ENCODE results near the gene NCMAP. TPM values are rescaled to one million over a fixed set of nuclear protein-coding genes. Genes with fewer than 3 reads are reported as not detected.

The NCMAP gene
- total RNA-seq, 2 experiments from 2014 or later: 0.05 TPM; not detected in 1

GRCh38 chr1:24554714-24555113 lies 1.2 kb upstream of the NCMAP start:
- H3K9me3 Mint-ChIP-seq (ENCODE audit: low read depth): no peaks in the 10 kb centered on the region
- no peak overlapping the region for H3K4me3 Mint-ChIP-seq
- no peak for DNase-seq
- ChIA-PET POLR2A (no interaction called here), CTCF (interaction anchor here (1.8 kb wide), 1 partner anchor 33 kb away, joined by 7 read pairs; no protein-coding TSS in a partner anchor)
- H3K27me3 Mint-ChIP-seq: peaks cover 4% of the 10 kb centered on the region
- no peak overlapping the region for H3K27ac Mint-ChIP-seq
- intact Hi-C loops (cut with DNase I, micrococcal nuclease): loop anchor here in 1 of 2 experiments (2.0 kb wide), 1 partner anchor 16 kb away; no protein-coding TSS in a partner anchor
- no peaks in the 10 kb centered on the region for H3K36me3 Mint-ChIP-seq (ENCODE audit: low read depth)
- peaks cover 4% of the 10 kb centered on the region for H3K4me1 Mint-ChIP-seq
- ATAC-seq: no peak

GRCh38 chr1:24556414-24556795 lies 518 bp downstream of the NCMAP start:
- no peak overlapping the region for H3K27ac Mint-ChIP-seq
- ChIA-PET POLR2A (no interaction called here), CTCF (no interaction called here)
- H3K27me3 Mint-ChIP-seq: peaks cover 4% of the 10 kb centered on the region
- ATAC-seq: no peak
- no peaks in the 10 kb centered on the region for H3K9me3 Mint-ChIP-seq (ENCODE audit: low read depth)
- DNase-seq: no peak
- H3K4me3 Mint-ChIP-seq: peak overlapping the region; percentile 30
- H3K36me3 Mint-ChIP-seq (ENCODE audit: low read depth): no peaks in the 10 kb centered on the region
- intact Hi-C loops (cut with DNase I, micrococcal nuclease): loop anchor here in 1 of 2 experiments (1.0 kb wide), 1 partner anchor 15 kb away; no protein-coding TSS in a partner anchor
- H3K4me1 Mint-ChIP-seq: peaks cover 4% of the 10 kb centered on the region

GRCh38 chr1:24557220-24557619 lies 1.3 kb downstream of the NCMAP start:
- POLR2A ChIA-PET: interaction anchor here (0.6 kb wide), 1 partner anchor 11 kb away, joined by 3 read pairs; no protein-coding TSS in a partner anchor
- Mint-ChIP-seq H3K36me3 (ENCODE audit: low read depth) (no peaks in the 10 kb centered on the region), H3K4me3 (no peak overlapping the region), H3K27ac (no peak overlapping the region), H3K9me3 (ENCODE audit: low read depth) (no peaks in the 10 kb centered on the region), H3K4me1 (peaks cover 4% of the 10 kb centered on the region), H3K27me3 (peaks cover 4% of the 10 kb centered on the region)
- CTCF ChIA-PET: interaction anchor here (0.7 to 1.6 kb wide), 3 partner anchors 24 to 378 kb away, joined by 3 to 11 read pairs (median 3); no protein-coding TSS in a partner anchor
- DNase-seq: no peak
- intact Hi-C loops (cut with DNase I, micrococcal nuclease): no loop called here
- no peak for ATAC-seq

- POLR2A ChIA-PET: interaction anchor here (0.6 kb wide), 1 partner anchor 17 kb away, joined by 5 read pairs; no protein-coding TSS in a partner anchor
- H3K27me3 Mint-ChIP-seq: peaks cover 4% of the 10 kb centered on the region
- intact Hi-C loops (cut with DNase I, micrococcal nuclease): no loop called here
Observed at GRCh38 chr1:24557711-24558131, 1.8 kb downstream of the NCMAP start.

GRCh38 chr1:24558455-24558854 lies 2.6 kb downstream of the NCMAP start:
- ChIA-PET POLR2A (interaction anchor here (0.6 kb wide), 1 partner anchor 18 kb away, joined by 5 read pairs; no protein-coding TSS in a partner anchor), CTCF (interaction anchor here (0.7 to 1.6 kb wide), 3 partner anchors 16 to 627 kb away, joined by 3 to 11 read pairs (median 4); no protein-coding TSS in a partner anchor)
- Mint-ChIP-seq H3K4me3 (no peak overlapping the region), H3K36me3 (ENCODE audit: low read depth) (no peaks in the 10 kb centered on the region), H3K27me3 (peaks cover 4% of the 10 kb centered on the region), H3K4me1 (peaks cover 4% of the 10 kb centered on the region), H3K27ac (no peak overlapping the region), H3K9me3 (ENCODE audit: low read depth) (no peaks in the 10 kb centered on the region)
- intact Hi-C loops (cut with DNase I, micrococcal nuclease): no loop called here
- ATAC-seq (no peak), DNase-seq (no peak)

More at GRCh38 chr1:24557711-24558131, 1.8 kb downstream of the NCMAP start:
- CTCF ChIA-PET: interaction anchor here (0.6 to 1.6 kb wide), 6 partner anchors 16 to 626 kb away, joined by 3 to 11 read pairs (median 3); no protein-coding TSS in a partner anchor
- Mint-ChIP-seq H3K9me3 (ENCODE audit: low read depth) (no peaks in the 10 kb centered on the region), H3K4me1 (peaks cover 4% of the 10 kb centered on the region), H3K36me3 (ENCODE audit: low read depth) (no peaks in the 10 kb centered on the region), H3K4me3 (no peak overlapping the region), H3K27ac (no peak overlapping the region)
- ATAC-seq: no peak
- DNase-seq: no peak

- H3K36me3 Mint-ChIP-seq (ENCODE audit: low read depth): no peaks in the 10 kb centered on the region
- intact Hi-C loops (cut with DNase I, micrococcal nuclease): no loop called here
- peaks cover 4% of the 10 kb centered on the region for H3K27me3 Mint-ChIP-seq
- no peak for ATAC-seq
- no peaks in the 10 kb centered on the region for H3K9me3 Mint-ChIP-seq (ENCODE audit: low read depth)
- POLR2A ChIA-PET: no interaction called here
- no peak overlapping the region for H3K27ac Mint-ChIP-seq
- DNase-seq: no peak
- no peak overlapping the region for H3K4me3 Mint-ChIP-seq
- CTCF ChIA-PET: interaction anchor here (1.1 to 1.6 kb wide), 2 partner anchors 28 to 144 kb away, joined by 3 to 11 read pairs; partner anchors contain the start of gene NIPAL3
- H3K4me1 Mint-ChIP-seq: peaks cover 4% of the 10 kb centered on the region
Observed at GRCh38 chr1:24558902-24559791, 3.3 kb downstream of the NCMAP start.

GRCh38 chr1:24560361-24560760 lies 4.5 kb downstream of the NCMAP start:
- DNase-seq: no peak
- ATAC-seq: no peak
- no peaks in the 10 kb centered on the region for H3K36me3 Mint-ChIP-seq (ENCODE audit: low read depth)
- ChIA-PET CTCF (interaction anchor here (0.6 to 1.1 kb wide), 2 partner anchors 145 to 200 kb away, joined by 3 read pairs; partner anchors contain the start of gene NIPAL3), POLR2A (no interaction called here)
- H3K4me3 Mint-ChIP-seq: no peak overlapping the region
- peaks cover 5% of the 10 kb centered on the region for H3K4me1 Mint-ChIP-seq
- peaks cover 4% of the 10 kb centered on the region for H3K27me3 Mint-ChIP-seq
- intact Hi-C loops (cut with DNase I, micrococcal nuclease): no loop called here
- no peak overlapping the region for H3K27ac Mint-ChIP-seq
- no peaks in the 10 kb centered on the region for H3K9me3 Mint-ChIP-seq (ENCODE audit: low read depth)

- DNase-seq (no peak), ATAC-seq (no peak)
- Mint-ChIP-seq H3K27ac (no peak overlapping the region), H3K4me1 (peaks cover 11% of the 10 kb centered on the region), H3K9me3 (ENCODE audit: low read depth) (no peaks in the 10 kb centered on the region), H3K36me3 (ENCODE audit: low read depth) (no peaks in the 10 kb centered on the region), H3K27me3 (no peaks in the 10 kb centered on the region), H3K4me3 (no peak overlapping the region)
- intact Hi-C loops (cut with DNase I, micrococcal nuclease): no loop called here
- POLR2A ChIA-PET: no interaction called here
- CTCF ChIA-PET: interaction anchor here (1.8 to 2.7 kb wide), 2 partner anchors 21 to 25 kb away, joined by 5 to 14 read pairs; no protein-coding TSS in a partner anchor
Observed at GRCh38 chr1:24562625-24563024, 6.7 kb downstream of the NCMAP start.

GRCh38 chr1:24564695-24565094 lies 8.8 kb downstream of the NCMAP start:
- no peak overlapping the region for H3K4me3 Mint-ChIP-seq
- H3K4me1 Mint-ChIP-seq: peaks cover 13% of the 10 kb centered on the region
- intact Hi-C loops (cut with DNase I, micrococcal nuclease): no loop called here
- no peak overlapping the region for H3K27ac Mint-ChIP-seq
- no peaks in the 10 kb centered on the region for H3K9me3 Mint-ChIP-seq (ENCODE audit: low read depth)
- ChIA-PET POLR2A (interaction anchor here (0.6 kb wide), 2 partner anchors 15 to 27 kb away, joined by 3 read pairs; no protein-coding TSS in a partner anchor), CTCF (interaction anchor here (0.7 to 2.7 kb wide), 2 partner anchors 23 to 39 kb away, joined by 3 to 14 read pairs; no protein-coding TSS in a partner anchor)
- H3K27me3 Mint-ChIP-seq: no peaks in the 10 kb centered on the region
- no peak for DNase-seq
- no peaks in the 10 kb centered on the region for H3K36me3 Mint-ChIP-seq (ENCODE audit: low read depth)
- no peak for ATAC-seq

- no peak for ATAC-seq
- CTCF ChIA-PET: interaction anchor here (0.6 kb wide), 1 partner anchor 61 kb away, joined by 4 read pairs; no protein-coding TSS in a partner anchor
- H3K27ac Mint-ChIP-seq: no peak overlapping the region
- DNase-seq: no peak
- no peaks in the 10 kb centered on the region for H3K27me3 Mint-ChIP-seq
- no peaks in the 10 kb centered on the region for H3K36me3 Mint-ChIP-seq (ENCODE audit: low read depth)
- peaks cover 13% of the 10 kb centered on the region for H3K4me1 Mint-ChIP-seq
- no peak overlapping the region for H3K4me3 Mint-ChIP-seq
- intact Hi-C loops (cut with DNase I, micrococcal nuclease): no loop called here
- POLR2A ChIA-PET: no interaction called here
- H3K9me3 Mint-ChIP-seq (ENCODE audit: low read depth): no peaks in the 10 kb centered on the region
Observed at GRCh38 chr1:24566236-24566867, 10.5 kb downstream of the NCMAP start.

- Mint-ChIP-seq H3K4me1 (peaks cover 15% of the 10 kb centered on the region), H3K27ac (no peak overlapping the region), H3K9me3 (ENCODE audit: low read depth) (no peaks in the 10 kb centered on the region), H3K27me3 (no peaks in the 10 kb centered on the region), H3K36me3 (ENCODE audit: low read depth) (no peaks in the 10 kb centered on the region), H3K4me3 (no peak overlapping the region)
- DNase-seq (peak; percentile 23), ATAC-seq (no peak)
- ChIA-PET CTCF (interaction anchor here (0.7 to 0.9 kb wide), 3 partner anchors 20 to 175 kb away, joined by 3 read pairs; no protein-coding TSS in a partner anchor), POLR2A (no interaction called here)
- intact Hi-C loops (cut with DNase I, micrococcal nuclease): no loop called here
Observed at GRCh38 chr1:24567792-24568388, 12.0 kb downstream of the NCMAP start.

Data from activated CD4-positive, alpha-beta T cell treated with anti-CD3 and anti-CD28 coated beads for 36 hours (primary cell).